HL-60/S4 treated with phorbol 12-myristate 13-acetate at 8.2 ng/mL for 4 days and 3 days (cell line): ENCODE data around the gene DAP3.
"Not testable (repeated sequence)": the region's sequence is repeated elsewhere in the genome, so short reads cannot be mapped to it uniquely, and the experiment has no call there.

Experiments
- in situ Hi-C: fragments of 300-500 bp; cut with MboI; formaldehyde crosslinking; loops from 2 replicates; pipeline ENCODE4 v1.15.0; 2022; ENCODE audit warnings: low sequenced_read_pairs

DAP3 gene

GRCh38 chr1:155689081-155689607 lies at the start of gene DAP3:
TSS of gene DAP3 (plus strand) at chr1:155689091. CDS start at chr1:155709780, 20,689 bp downstream.
- in situ Hi-C loops = not testable (repeated sequence)

- in situ Hi-C loops = no loop called here
Measured at GRCh38 chr1:155640367-155640766, 48.5 kb upstream of the DAP3 start.

GRCh38 chr1:155642559-155643180 lies 46.2 kb upstream of the DAP3 start:
- in situ Hi-C loops = not testable (repeated sequence)

GRCh38 chr1:155643230-155643629 lies 45.7 kb upstream of the DAP3 start:
- in situ Hi-C loops = no loop called here

- in situ Hi-C loops = no loop called here
Measured at GRCh38 chr1:155645034-155645598, 43.8 kb upstream of the DAP3 start.

- in situ Hi-C loops = no loop called here
Measured at GRCh38 chr1:155645648-155646047, 43.2 kb upstream of the DAP3 start.

GRCh38 chr1:155646307-155646706 lies 42.6 kb upstream of the DAP3 start:
- in situ Hi-C loops = no loop called here

GRCh38 chr1:155648207-155649147 lies 40.4 kb upstream of the DAP3 start:
- in situ Hi-C loops = no loop called here

GRCh38 chr1:155649676-155650075 lies 39.2 kb upstream of the DAP3 start:
- in situ Hi-C loops = no loop called here

GRCh38 chr1:155650231-155650757 lies 38.6 kb upstream of the DAP3 start:
- in situ Hi-C loops = no loop called here

GRCh38 chr1:155651861-155652661 lies 36.8 kb upstream of the DAP3 start:
- in situ Hi-C loops = no loop called here

- in situ Hi-C loops = no loop called here
Measured at GRCh38 chr1:155652951-155653350, 35.9 kb upstream of the DAP3 start.

GRCh38 chr1:155657463-155657862 lies 31.4 kb upstream of the DAP3 start:
- in situ Hi-C loops = no loop called here

- in situ Hi-C loops = not testable (repeated sequence)
Measured at GRCh38 chr1:155661239-155661638, 27.7 kb upstream of the DAP3 start.

- in situ Hi-C loops = no loop called here
Measured at GRCh38 chr1:155669233-155670162, 19.4 kb upstream of the DAP3 start.

GRCh38 chr1:155671750-155672149 lies 17.1 kb upstream of the DAP3 start:
- in situ Hi-C loops = no loop called here

- in situ Hi-C loops = no loop called here
Measured at GRCh38 chr1:155673003-155673402, 15.9 kb upstream of the DAP3 start.

GRCh38 chr1:155678027-155678426 lies 10.9 kb upstream of the DAP3 start:
- in situ Hi-C loops = no loop called here

GRCh38 chr1:155678992-155679391 lies 9.9 kb upstream of the DAP3 start:
- in situ Hi-C loops = not testable (repeated sequence)
